Pancreas (tissue), 10 donors: ENCODE results near the gene RDH8. TPM values are rescaled to one million over a fixed set of nuclear protein-coding genes. Genes with fewer than 3 reads are reported as not detected.

Source experiments
- ATAC-seq, 4 donors: fragments of 200-7000 bp; cut with Tn5 transposase; one replicate each; pipeline versions ENCODE4 v1.8.0 to v1.9.1; 2020; ENCODE audit warnings: mild to moderate bottlenecking in 4 of 4, moderate library complexity in 4 of 4
- DNase-seq, 6 donors: peaks; one replicate each; pipeline ENCODE4 v3.0.0-alpha.2; 2020
- FAIRE-seq: peaks from 2 replicates; lab custom pipeline; 2012; peaks lifted over from hg19 to GRCh38; lab: Jason Lieb, UNC
- H3K27ac ChIP-seq, 4 donors: fragments of 200-600 bp; sonication (generic); 1 replicate in 3 of 4; 2 replicates in 1 of 4; pipeline versions ENCODE4 v1.5.0 to v1.8.0; 2020
- H3K27me3 ChIP-seq, 4 donors: fragments of 200-600 bp; one replicate each; pipeline ENCODE4 v1.8.0; 2021
- H3K36me3 ChIP-seq, 3 donors: fragments of 200-600 bp; sonication (generic) in 1 of 3; one replicate each; pipeline versions ENCODE4 v1.5.0 to v1.8.0; 2020 to 2021
- H3K4me1 ChIP-seq, 3 donors: fragments of 200-600 bp; one replicate each; pipeline ENCODE4 v1.8.0; 2021
- H3K4me3 ChIP-seq, 4 donors: fragments of 200-600 bp; sonication (generic) in 2 of 4; one replicate each; pipeline versions ENCODE4 v1.5.0 to v1.8.0; 2020 to 2021
- H3K9me3 ChIP-seq, 4 donors: fragments of 200-600 bp; one replicate each; pipeline ENCODE4 v1.8.0; 2021
- CTCF ChIP-seq, 4 donors: fragments of 200-600 bp; sonication (generic) in 3 of 4; IDR thresholded peaks; one replicate each; pipeline versions ENCODE4 v1.5.0 to v1.8.0; 2021; ENCODE audit warnings: antibody characterized with exemption in 4 of 4
- WGBS, 2 donors: extraction: QIAGEN DNeasy Blood & Tissue Kit; methylation state at CpG; one replicate each; pipeline ENCODE4 v1.1.7; 2013; 5-methylcytosine and 5-hydroxymethylcytosine counted together
- intact Hi-C, 3 donors: fragments of 100-400 bp; cut with DNase I; formaldehyde crosslinking; loops; one replicate each; pipeline versions ENCODE4 v1.11.1 to v1.14.2; 2022
- polyA plus RNA-seq, 2 donors: library from polyadenylated mRNA; stranded (reverse); fragments of 200-250 nt; gene quantifications; one replicate each; pipeline ENCODE4 v1.2.3, GENCODE V29; 2013
- total RNA-seq, 6 donors: library from RNA; stranded (reverse); fragmentation: NEBNext Ultra II Directional in 4 of 6; extraction: Animal tissue kit (Norgen Biotek cat#: 25700) in 4 of 6; gene quantifications; one replicate each; pipeline versions ENCODE4 v1.2.1 to v1.2.4, GENCODE V29; 2021 to 2023
- donor health status: healthy with polysubstance abuse.
- donor health status: DM: no; HTN: no; CAD: no; lungs with moderate emphysema.
- donor health status: DM: no; HTN: no; CAD: no.
- donor health status: control.
- donor health status: control.
- donor health status: Bipolar disorder and iron deficiency.
- donor health status: DM: yes; HTN: yes; CAD: no.
- donor health status: DM: no; HTN: no; CAD: no.
- donor health status: DM: no; HTN: no; CAD: no.
- donor health status: DM: yes; HTN: yes; CAD: no.

RDH8 gene
- total and polyA plus RNA-seq, 8 donors = not detected

GRCh38 chr19:9995084-9995483, 18.2 kb upstream of the RDH8 start:
- H3K27ac ChIP-seq = no peak overlapping the region
- H3K36me3 ChIP-seq = no peaks in the 10 kb centered on the region
- H3K4me1 ChIP-seq = no peaks in the 10 kb centered on the region
- H3K4me3 ChIP-seq = no peak overlapping the region
- intact Hi-C loops = no loop called here
- no peaks in the 10 kb centered on the region for H3K9me3 ChIP-seq
- FAIRE-seq (no peak), DNase-seq (no peak), ATAC-seq (no peak)
- no peak for TF ChIP-seq CTCF (IDR thresholded peaks at IDR 0.05)
- 58 to 67% methylated on average over 8 of the region's 8 CpGs for WGBS, 2 donors
- no peaks in the 10 kb centered on the region for H3K27me3 ChIP-seq

DNA sequence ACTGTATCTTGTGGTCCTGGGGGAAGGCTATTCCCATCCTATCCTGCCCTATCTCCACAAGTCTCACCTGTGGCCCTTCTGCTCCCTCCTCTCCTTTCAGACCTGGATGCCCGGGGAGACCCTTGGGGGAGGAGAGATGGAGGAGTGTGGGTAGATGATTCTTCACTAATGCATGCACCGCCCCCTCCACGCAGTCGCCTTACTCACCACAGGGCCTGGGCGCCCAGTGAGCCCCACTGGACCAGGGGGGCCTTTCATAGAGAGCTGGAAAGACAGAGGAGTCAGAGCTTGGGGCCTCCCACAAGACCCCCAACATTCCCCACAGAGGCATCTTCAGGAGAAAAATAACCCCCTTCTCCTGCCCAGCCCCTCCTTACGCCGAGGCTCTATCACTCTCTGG, 17.3 kb upstream of the RDH8 start:
- no peak for DNase-seq
- FAIRE-seq = no peak
- no peak for TF ChIP-seq CTCF (IDR thresholded peaks at IDR 0.05)
- Histone ChIP-seq H3K4me1 (no peaks in the 10 kb centered on the region), H3K27me3 (no peaks in the 10 kb centered on the region), H3K4me3 (no peak overlapping the region), H3K27ac (no peak overlapping the region), H3K36me3 (no peaks in the 10 kb centered on the region), H3K9me3 (no peaks in the 10 kb centered on the region)
- WGBS, 2 donors = 55 to 65% methylated on average over 7 of the region's 7 CpGs
- intact Hi-C loops = no loop called here
- no peak for ATAC-seq

GRCh38 chr19:9996541-9996940, 16.7 kb upstream of the RDH8 start:
- H3K4me1 ChIP-seq = no peaks in the 10 kb centered on the region
- FAIRE-seq (no peak), DNase-seq (no peak), ATAC-seq (no peak)
- no peak for TF ChIP-seq CTCF (IDR thresholded peaks at IDR 0.05)
- no peak overlapping the region for H3K27ac ChIP-seq
- intact Hi-C loops = no loop called here
- no peaks in the 10 kb centered on the region for H3K9me3 ChIP-seq
- 53 to 66% methylated on average over 5 of the region's 5 CpGs for WGBS, 2 donors
- no peaks in the 10 kb centered on the region for H3K36me3 ChIP-seq
- no peaks in the 10 kb centered on the region for H3K27me3 ChIP-seq
- H3K4me3 ChIP-seq = no peak overlapping the region

GRCh38 chr19:10000171-10000826, 13.0 kb upstream of the RDH8 start:
- FAIRE-seq = peak; percentile 20
- no peaks in the 10 kb centered on the region for H3K4me1 ChIP-seq
- DNase-seq = peak in 5 of 6 donors; percentile 49 to 81 (median 64)
- 8 to 12% methylated on average over 16 of the region's 16 CpGs for WGBS, 2 donors
- no peak overlapping the region for H3K4me3 ChIP-seq
- ATAC-seq = peak; percentile 65 to 91 (median 74)
- TF ChIP-seq CTCF (IDR thresholded peaks at IDR 0.05) = peak; percentile 38 to 64 (median 60)
- no peaks in the 10 kb centered on the region for H3K36me3 ChIP-seq
- intact Hi-C loops = no loop called here
- no peaks in the 10 kb centered on the region for H3K27me3 ChIP-seq
- no peak overlapping the region for H3K27ac ChIP-seq
- H3K9me3 ChIP-seq = no peaks in the 10 kb centered on the region

DNA sequence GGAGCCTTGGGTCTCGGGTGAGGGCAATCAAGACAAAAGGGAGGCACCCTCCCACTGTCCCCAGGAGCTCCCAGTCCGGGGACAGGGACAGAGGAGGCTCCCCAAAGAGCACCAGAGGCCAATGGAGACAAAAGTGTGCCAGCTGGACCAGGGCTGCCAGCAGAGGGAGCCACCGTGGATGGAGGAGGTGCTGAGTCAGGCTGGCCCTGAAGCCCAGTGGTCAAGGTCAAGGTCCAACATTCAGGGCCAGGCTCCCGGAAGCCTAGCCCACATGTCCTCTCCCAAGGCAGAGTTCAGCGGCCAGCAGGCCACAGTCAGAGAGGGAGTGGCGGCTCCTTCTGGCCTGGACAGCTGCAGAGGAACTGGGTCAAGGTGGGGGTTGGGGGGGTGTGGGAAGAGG, 11.4 kb upstream of the RDH8 start:
- no peak for FAIRE-seq
- peak; percentile 45 to 76 (median 46) for ATAC-seq
- intact Hi-C loops = no loop called here

More for the DNA sequence above, 11.4 kb upstream of the RDH8 start:
- no peaks in the 10 kb centered on the region for H3K36me3 ChIP-seq
- WGBS, 2 donors = 26 to 39% methylated on average over 6 of the region's 6 CpGs
- H3K27me3 ChIP-seq = no peaks in the 10 kb centered on the region
- no peaks in the 10 kb centered on the region for H3K4me1 ChIP-seq
- peak in 4 of 6 donors; percentile 32 to 63 (median 48) for DNase-seq
- H3K27ac ChIP-seq = no peak overlapping the region
- TF ChIP-seq CTCF (IDR thresholded peaks at IDR 0.05) = no peak
- H3K9me3 ChIP-seq = no peaks in the 10 kb centered on the region
- no peak overlapping the region for H3K4me3 ChIP-seq
